Left lung (tissue), 10 donors: ENCODE results near the gene CIDEB. TPM values are rescaled to one million over a fixed set of nuclear protein-coding genes. Genes with fewer than 3 reads are reported as not detected.

Experiments
- ATAC-seq: fragments of 200-7000 bp; cut with Tn5 transposase; one replicate; pipeline ENCODE4 v1.9.1; 2020; ENCODE audit warnings: moderate library complexity
- DNase-seq, 4 donors: peaks; one replicate each; pipeline ENCODE4 v3.0.0-alpha.2; 2013 to 2020
- H3K27ac ChIP-seq, 2 donors: fragments of 200-600 bp; sonication (generic) in 1 of 2; one replicate each; pipeline versions ENCODE4 v1.5.0 to v1.8.0; 2020 to 2021
- H3K27me3 ChIP-seq, 2 donors: fragments of 200-600 bp; sonication (generic) in 1 of 2; one replicate each; pipeline versions ENCODE4 v1.5.0 to v1.8.0; 2020 to 2021
- H3K36me3 ChIP-seq, 2 donors: fragments of 200-600 bp; sonication (generic) in 1 of 2; one replicate each; pipeline versions ENCODE4 v1.5.0 to v1.8.0; 2020 to 2021
- H3K4me1 ChIP-seq, 2 donors: fragments of 200-600 bp; one replicate each; pipeline ENCODE4 v1.8.0; 2021
- H3K4me3 ChIP-seq, 2 donors: fragments of 200-600 bp; sonication (generic) in 1 of 2; one replicate each; pipeline versions ENCODE4 v1.5.0 to v1.8.0; 2020 to 2021; ENCODE audit warnings: mild to moderate bottlenecking in 1 of 2
- H3K9me3 ChIP-seq, 2 donors: fragments of 200-600 bp; sonication (generic) in 1 of 2; one replicate each; pipeline versions ENCODE4 v1.5.0 to v1.8.0; 2020 to 2021
- intact Hi-C, 2 donors: fragments of 100-400 bp; cut with DNase I; formaldehyde crosslinking; loops; one replicate each; pipeline versions ENCODE4 v1.11.2 to v1.14.2; 2022
- polyA plus RNA-seq, 6 donors: library from polyadenylated mRNA; unstranded; fragments of 120-200 nt; gene quantifications; one replicate each; pipeline ENCODE4 v1.2.1, GENCODE V29; 2013; ENCODE audit not compliant: insufficient read length in 6 of 6
- total RNA-seq, 2 donors: library from RNA; stranded (reverse); fragmentation: NEBNext Ultra II Directional; extraction: Animal tissue kit (Norgen Biotek cat#: 25700); gene quantifications; one replicate each; pipeline ENCODE4 v1.2.1, GENCODE V29; 2021
- TF ChIP-seq, protein P1 (sequence below), 2 donors: fragments of 200-600 bp; sonication (generic) in 1 of 2; IDR thresholded peaks; one replicate each; pipeline versions ENCODE4 v1.5.0 to v1.8.0; 2021; ENCODE audit warnings: antibody characterized with exemption in 2 of 2
- donor health status: DM: no; HTN: yes; CAD: no.
- donor health status: DM: no; HTN: no; CAD: no.

CIDEB gene
- total and polyA plus RNA-seq, 8 donors = 9.2 to 22.7 (median 13.9) TPM

GRCh38 chr14:24338843-24339242 is 31.1 kb upstream of the CIDEB start:
- H3K4me3 ChIP-seq = peak overlapping the region; percentile 59 to 65
- intact Hi-C loops = loop anchor here (10.0 kb wide), 2 partner anchors 96 to 336 kb away; no protein-coding TSS in a partner anchor
- H3K27ac ChIP-seq = peak overlapping the region in 1 of 2 donors; percentile 85
- H3K27me3 ChIP-seq = peaks cover 9 to 20% of the 10 kb centered on the region in 2 donors
- DNase-seq (peak in 1 of 4 donors; percentile 47), ATAC-seq (no peak)
- H3K9me3 ChIP-seq = no peaks in the 10 kb centered on the region
- TF ChIP-seq, protein P1, sequence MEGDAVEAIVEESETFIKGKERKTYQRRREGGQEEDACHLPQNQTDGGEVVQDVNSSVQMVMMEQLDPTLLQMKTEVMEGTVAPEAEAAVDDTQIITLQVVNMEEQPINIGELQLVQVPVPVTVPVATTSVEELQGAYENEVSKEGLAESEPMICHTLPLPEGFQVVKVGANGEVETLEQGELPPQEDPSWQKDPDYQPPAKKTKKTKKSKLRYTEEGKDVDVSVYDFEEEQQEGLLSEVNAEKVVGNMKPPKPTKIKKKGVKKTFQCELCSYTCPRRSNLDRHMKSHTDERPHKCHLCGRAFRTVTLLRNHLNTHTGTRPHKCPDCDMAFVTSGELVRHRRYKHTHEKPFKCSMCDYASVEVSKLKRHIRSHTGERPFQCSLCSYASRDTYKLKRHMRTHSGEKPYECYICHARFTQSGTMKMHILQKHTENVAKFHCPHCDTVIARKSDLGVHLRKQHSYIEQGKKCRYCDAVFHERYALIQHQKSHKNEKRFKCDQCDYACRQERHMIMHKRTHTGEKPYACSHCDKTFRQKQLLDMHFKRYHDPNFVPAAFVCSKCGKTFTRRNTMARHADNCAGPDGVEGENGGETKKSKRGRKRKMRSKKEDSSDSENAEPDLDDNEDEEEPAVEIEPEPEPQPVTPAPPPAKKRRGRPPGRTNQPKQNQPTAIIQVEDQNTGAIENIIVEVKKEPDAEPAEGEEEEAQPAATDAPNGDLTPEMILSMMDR (IDR thresholded peaks at IDR 0.05) = no peak
- peaks cover 16 to 58% of the 10 kb centered on the region in 2 donors for H3K4me1 ChIP-seq
- H3K36me3 ChIP-seq = peaks cover 0 to 32% of the 10 kb centered on the region in 2 donors

- TF ChIP-seq, protein P1 (IDR thresholded peaks at IDR 0.05) = no peak
- Histone ChIP-seq H3K27ac (no peak overlapping the region), H3K27me3 (peaks cover 9 to 22% of the 10 kb centered on the region in 2 donors), H3K4me1 (peaks cover 25 to 68% of the 10 kb centered on the region in 2 donors), H3K4me3 (no peak overlapping the region), H3K9me3 (no peaks in the 10 kb centered on the region), H3K36me3 (peaks cover 0 to 32% of the 10 kb centered on the region in 2 donors)
- DNase-seq = no peak
- intact Hi-C loops = loop anchor here (10.0 kb wide), 2 partner anchors 97 to 337 kb away; no protein-coding TSS in a partner anchor
- ATAC-seq = no peak
These were observed 30.0 kb upstream of the CIDEB start for GRCh38 chr14:24337824-24338175.

GRCh38 chr14:24337144-24337823 is 29.5 kb upstream of the CIDEB start:
- ATAC-seq (no peak), DNase-seq (no peak)
- Histone ChIP-seq H3K4me3 (no peak overlapping the region), H3K36me3 (peaks cover 0 to 32% of the 10 kb centered on the region in 2 donors), H3K27ac (no peak overlapping the region), H3K9me3 (no peaks in the 10 kb centered on the region), H3K27me3 (peaks cover 9 to 27% of the 10 kb centered on the region in 2 donors), H3K4me1 (peaks cover 30 to 73% of the 10 kb centered on the region in 2 donors)
- TF ChIP-seq, protein P1 (IDR thresholded peaks at IDR 0.05) = no peak
- intact Hi-C loops = loop anchor here (10.0 kb wide), 2 partner anchors 98 to 338 kb away; no protein-coding TSS in a partner anchor

GRCh38 chr14:24335461-24336171 is 27.8 kb upstream of the CIDEB start:
- H3K27me3 ChIP-seq = peaks cover 9 to 27% of the 10 kb centered on the region in 2 donors
- intact Hi-C loops = loop anchor here (10.0 kb wide), 2 partner anchors 99 to 339 kb away; no protein-coding TSS in a partner anchor
- H3K4me1 ChIP-seq = peaks cover 30 to 89% of the 10 kb centered on the region in 2 donors
- DNase-seq (no peak), ATAC-seq (no peak)
- H3K4me3 ChIP-seq = peak overlapping the region in 1 of 2 donors; percentile 46
- no peaks in the 10 kb centered on the region for H3K9me3 ChIP-seq
- peak overlapping the region; percentile 74 to 80 for H3K27ac ChIP-seq
- TF ChIP-seq, protein P1 (IDR thresholded peaks at IDR 0.05) = no peak
- H3K36me3 ChIP-seq = peaks cover 0 to 32% of the 10 kb centered on the region in 2 donors
